Measurements from ENCODE around the gene PLD1.
"Not testable (repeated sequence)": the region's sequence is repeated elsewhere in the genome, so short reads cannot be mapped to it uniquely, and the experiment has no call there.

The PLD1 gene

GRCh38 chr3:171817074-171817800, 7.0 kb upstream of the PLD1 start:
- no peak for DNase-seq (ENCODE audit: low spot score)

- no peak for DNase-seq (ENCODE audit: low spot score)
Observed at GRCh38 chr3:171815973-171816595, 5.8 kb upstream of the PLD1 start.

GRCh38 chr3:171814662-171815061, 4.4 kb upstream of the PLD1 start:
- DNase-seq (ENCODE audit: low spot score), result not testable (repeated sequence)

- DNase-seq (ENCODE audit: low spot score), result no peak
Observed at GRCh38 chr3:171813897-171814460, 3.7 kb upstream of the PLD1 start.

GRCh38 chr3:171813278-171813896, 3.1 kb upstream of the PLD1 start:
- no peak for DNase-seq (ENCODE audit: low spot score)

- no peak for DNase-seq (ENCODE audit: low spot score)
Observed at GRCh38 chr3:171812811-171813210, 2.5 kb upstream of the PLD1 start.

GRCh38 chr3:171811913-171812335, 1.6 kb upstream of the PLD1 start:
- DNase-seq (ENCODE audit: low spot score), result no peak

- no peak for DNase-seq (ENCODE audit: low spot score)
Observed at GRCh38 chr3:171811295-171811912, 1.1 kb upstream of the PLD1 start.

- DNase-seq (ENCODE audit: low spot score), result no peak
Observed at GRCh38 chr3:171810629-171811294, 479 bp upstream of the PLD1 start.

- DNase-seq (ENCODE audit: low spot score), result no peak
Observed at GRCh38 chr3:171809611-171809860, 747 bp downstream of the PLD1 start.

- no peak for DNase-seq (ENCODE audit: low spot score)
Observed at GRCh38 chr3:171807806-171808205, 2.5 kb downstream of the PLD1 start.

GRCh38 chr3:171807129-171807675, 3.1 kb downstream of the PLD1 start:
- no peak for DNase-seq (ENCODE audit: low spot score)

- DNase-seq (ENCODE audit: low spot score), result no peak
Observed at GRCh38 chr3:171806200-171807128, 3.8 kb downstream of the PLD1 start.

GRCh38 chr3:171805687-171806086, 4.6 kb downstream of the PLD1 start:
- DNase-seq (ENCODE audit: low spot score), result no peak

GRCh38 chr3:171804618-171805389, 5.5 kb downstream of the PLD1 start:
- DNase-seq (ENCODE audit: low spot score), result no peak

- no peak for DNase-seq (ENCODE audit: low spot score)
Observed at GRCh38 chr3:171803044-171803443, 7.2 kb downstream of the PLD1 start.

GRCh38 chr3:171802590-171802956, 7.7 kb downstream of the PLD1 start:
- DNase-seq (ENCODE audit: low spot score), result no peak

- no peak for DNase-seq (ENCODE audit: low spot score)
Observed at GRCh38 chr3:171801738-171802589, 8.3 kb downstream of the PLD1 start.

GRCh38 chr3:171799501-171799900, 10.8 kb downstream of the PLD1 start:
- DNase-seq (ENCODE audit: low spot score), result no peak

All from putamen (tissue), 1 donor.